Prostate gland (tissue), 2 donors: ENCODE measurements around the gene ITGB2.

Source experiments
- POLR2AphosphoS5 ChIP-seq: sonication (generic); formaldehyde crosslinking; IDR thresholded peaks from one replicate; pipeline ENCODE4 v1.6.1; 2017; ENCODE audit warnings: antibody characterized with exemption
- TF ChIP-seq, protein P1 (sequence below), 4 experiments: fragments of 200-600 bp in 2 of 4; fragments of 450-650 bp in 2 of 4; sonication (generic) in 2 of 4; IDR thresholded peaks; 1 replicate in 3 of 4; 2 replicates in 1 of 4; pipeline ENCODE4 v1.5.1; 2016 to 2019; ENCODE audit warnings: antibody characterized with exemption in 4 of 4, mild to moderate bottlenecking in 2 of 4, moderate library complexity in 2 of 4

DNA sequence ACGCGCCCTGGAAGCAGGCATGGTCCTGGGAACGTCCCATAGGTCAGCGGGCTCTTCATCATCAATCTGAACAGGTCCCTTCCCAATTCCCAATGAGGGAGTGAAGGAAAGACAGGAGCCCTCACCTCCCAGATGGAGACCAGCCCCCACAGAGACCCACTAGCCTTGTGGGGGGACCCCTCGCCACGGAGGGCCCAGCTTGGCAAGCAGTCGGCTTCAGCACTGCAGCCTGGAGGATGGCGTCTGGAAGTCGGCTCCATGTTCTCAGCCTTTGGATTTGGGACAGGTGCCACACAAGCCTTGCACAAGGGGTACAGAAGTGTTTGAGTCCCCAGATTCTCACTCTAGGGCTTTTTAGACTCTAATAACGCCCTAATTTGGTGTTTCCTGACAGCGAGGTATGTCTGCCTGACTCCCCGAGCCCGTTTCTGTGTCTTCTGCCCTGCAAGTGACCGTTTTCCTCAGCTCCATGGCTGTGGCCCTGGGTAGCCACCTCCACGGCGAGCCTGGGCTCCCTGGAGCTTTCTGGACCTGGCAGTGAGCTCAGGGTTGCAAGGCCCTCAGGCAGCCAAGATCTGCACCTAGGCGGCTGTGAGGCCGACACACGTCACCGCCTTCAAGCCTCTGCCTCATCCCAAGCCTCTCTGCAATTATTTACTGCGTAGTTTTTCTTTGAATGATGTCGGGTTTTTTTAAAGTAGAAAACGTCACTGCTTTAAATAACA lies 77.8 kb downstream of the ITGB2 start:
- TF ChIP-seq, protein P1, sequence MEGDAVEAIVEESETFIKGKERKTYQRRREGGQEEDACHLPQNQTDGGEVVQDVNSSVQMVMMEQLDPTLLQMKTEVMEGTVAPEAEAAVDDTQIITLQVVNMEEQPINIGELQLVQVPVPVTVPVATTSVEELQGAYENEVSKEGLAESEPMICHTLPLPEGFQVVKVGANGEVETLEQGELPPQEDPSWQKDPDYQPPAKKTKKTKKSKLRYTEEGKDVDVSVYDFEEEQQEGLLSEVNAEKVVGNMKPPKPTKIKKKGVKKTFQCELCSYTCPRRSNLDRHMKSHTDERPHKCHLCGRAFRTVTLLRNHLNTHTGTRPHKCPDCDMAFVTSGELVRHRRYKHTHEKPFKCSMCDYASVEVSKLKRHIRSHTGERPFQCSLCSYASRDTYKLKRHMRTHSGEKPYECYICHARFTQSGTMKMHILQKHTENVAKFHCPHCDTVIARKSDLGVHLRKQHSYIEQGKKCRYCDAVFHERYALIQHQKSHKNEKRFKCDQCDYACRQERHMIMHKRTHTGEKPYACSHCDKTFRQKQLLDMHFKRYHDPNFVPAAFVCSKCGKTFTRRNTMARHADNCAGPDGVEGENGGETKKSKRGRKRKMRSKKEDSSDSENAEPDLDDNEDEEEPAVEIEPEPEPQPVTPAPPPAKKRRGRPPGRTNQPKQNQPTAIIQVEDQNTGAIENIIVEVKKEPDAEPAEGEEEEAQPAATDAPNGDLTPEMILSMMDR (IDR thresholded peaks at IDR 0.05), result no peak
- TF ChIP-seq POLR2AphosphoS5, result no peak
